Activated CD8-positive, alpha-beta memory T cell treated with anti-CD3 and anti-CD28 coated beads, Interleukin-2, amount 50 U/mL, for 1 hour (primary cell): ENCODE measurements around the gene GTF2F2.

Experiments
- DNase-seq: peaks from one replicate; pipeline ENCODE4 v3.0.0-alpha.2; 2020; ENCODE audit errors: extremely low read depth

GTF2F2 gene

GRCh38 chr13:45302507-45302906 is 182.2 kb downstream of the GTF2F2 start:
- no peak for DNase-seq

DNA sequence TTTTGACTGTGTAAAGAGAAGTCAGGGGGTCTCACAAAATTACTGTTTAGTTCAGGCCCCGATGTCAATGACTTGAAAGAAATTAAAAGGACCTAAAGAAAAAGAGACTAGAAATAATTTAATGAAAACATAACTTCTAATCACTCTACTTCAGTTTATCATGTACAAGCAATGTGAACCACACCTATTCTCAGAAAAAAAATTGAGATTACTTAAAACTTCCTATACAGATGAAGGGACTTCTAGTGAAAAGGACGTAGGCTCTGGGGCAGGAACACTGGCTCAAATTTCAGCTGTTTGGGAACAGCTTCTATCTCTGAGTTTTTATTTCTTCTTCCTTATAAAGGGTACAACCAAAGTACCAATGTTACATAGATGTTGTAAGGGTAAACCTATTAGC is 182.7 kb downstream of the GTF2F2 start:
- no peak for DNase-seq

DNA sequence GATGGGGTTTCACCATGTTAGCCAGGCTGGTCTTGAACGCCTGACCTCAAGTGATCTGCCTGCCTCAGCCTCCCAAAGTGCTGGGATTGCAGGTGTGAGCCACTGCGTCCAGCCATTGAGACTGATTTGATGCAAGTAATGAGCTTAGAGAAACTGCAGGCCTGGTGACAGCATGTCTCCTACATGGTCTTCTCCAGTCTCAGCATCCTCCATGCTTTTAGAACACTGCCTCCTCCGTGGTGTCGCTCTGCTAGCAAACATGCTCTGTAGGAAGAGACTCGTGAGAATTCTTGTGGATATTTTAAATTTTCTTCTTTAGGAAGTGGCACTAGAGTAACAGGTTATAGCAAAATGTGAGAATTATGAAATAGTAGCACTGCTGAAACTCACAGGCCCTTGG is 183.6 kb downstream of the GTF2F2 start:
- DNase-seq: no peak

DNA sequence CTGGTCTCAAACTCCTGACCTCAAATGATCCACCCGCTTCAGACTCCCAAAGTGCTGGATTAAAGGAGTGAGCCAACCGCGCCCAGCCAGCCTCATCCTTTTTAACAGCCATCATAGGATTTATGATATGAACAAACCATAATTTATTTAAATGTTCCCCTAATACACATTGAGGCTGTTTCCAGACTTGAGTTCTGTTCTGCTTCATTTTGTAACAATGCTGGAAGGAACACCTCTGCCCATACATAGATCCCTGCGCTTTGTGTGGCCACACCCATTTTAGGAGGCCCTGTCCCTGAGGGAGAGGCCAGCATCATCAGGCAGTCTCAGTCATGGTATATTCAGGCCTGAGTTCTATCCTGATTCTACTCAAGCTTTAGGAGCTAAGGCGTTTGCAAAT is 184.8 kb downstream of the GTF2F2 start:
- no peak for DNase-seq

GRCh38 chr13:45306966-45307365 is 186.7 kb downstream of the GTF2F2 start:
- no peak for DNase-seq

DNA sequence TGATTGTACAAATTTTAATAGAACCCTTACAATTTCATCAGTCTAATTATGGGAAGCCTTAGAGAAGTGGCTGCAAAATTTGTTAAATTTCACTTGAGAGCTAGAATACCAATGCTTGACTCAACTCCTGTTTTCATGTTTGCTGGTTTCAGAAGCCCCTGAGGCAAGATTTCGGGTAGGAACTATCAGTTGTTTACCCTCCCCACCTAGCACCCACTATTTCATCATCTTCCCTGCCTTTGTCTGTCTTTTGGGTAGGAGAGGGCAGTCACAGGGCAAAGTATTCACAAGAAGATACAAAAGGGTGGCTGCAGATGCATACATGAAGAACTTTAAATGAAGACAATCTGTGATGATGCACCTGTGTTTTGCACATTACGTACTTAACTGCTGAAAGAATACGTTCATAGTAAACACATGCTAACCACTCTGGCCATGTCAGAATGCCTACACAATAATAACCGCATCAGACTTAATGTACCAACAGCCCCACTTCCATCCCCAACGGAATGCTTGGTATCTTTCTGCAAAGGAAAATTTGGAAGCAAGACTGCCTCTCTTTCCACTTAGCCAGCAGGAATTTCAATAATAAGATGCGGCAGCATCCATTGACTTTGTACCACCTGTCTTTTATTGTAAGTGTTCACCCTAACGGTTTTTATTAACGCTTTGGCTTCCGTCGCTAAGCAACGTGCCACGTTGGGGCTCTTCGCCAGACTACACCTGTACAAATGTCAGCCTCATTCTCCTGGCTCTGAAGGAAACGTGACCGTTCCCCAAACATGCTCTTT is 190.2 kb downstream of the GTF2F2 start:
- no peak for DNase-seq

DNA sequence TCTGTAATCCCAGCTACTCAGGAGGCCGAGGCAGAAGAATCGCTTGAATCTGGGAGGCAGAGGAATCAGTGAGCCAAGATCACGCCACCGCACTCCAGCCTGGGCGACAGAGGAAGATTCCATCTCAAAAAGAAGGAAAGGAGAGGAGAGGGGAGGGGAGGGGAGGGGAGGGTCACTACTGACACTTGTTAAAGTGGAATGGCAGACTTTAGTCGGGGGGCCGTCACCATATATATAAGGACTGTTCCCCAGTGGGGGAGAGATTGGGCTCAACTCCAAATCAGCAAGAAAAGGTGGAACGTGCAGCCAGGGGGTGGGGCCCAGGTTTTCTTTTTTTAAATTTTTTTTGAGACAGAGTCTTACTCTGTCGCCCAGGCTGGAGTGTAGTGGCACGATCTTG is 194.5 kb downstream of the GTF2F2 start:
- DNase-seq: no peak

DNA sequence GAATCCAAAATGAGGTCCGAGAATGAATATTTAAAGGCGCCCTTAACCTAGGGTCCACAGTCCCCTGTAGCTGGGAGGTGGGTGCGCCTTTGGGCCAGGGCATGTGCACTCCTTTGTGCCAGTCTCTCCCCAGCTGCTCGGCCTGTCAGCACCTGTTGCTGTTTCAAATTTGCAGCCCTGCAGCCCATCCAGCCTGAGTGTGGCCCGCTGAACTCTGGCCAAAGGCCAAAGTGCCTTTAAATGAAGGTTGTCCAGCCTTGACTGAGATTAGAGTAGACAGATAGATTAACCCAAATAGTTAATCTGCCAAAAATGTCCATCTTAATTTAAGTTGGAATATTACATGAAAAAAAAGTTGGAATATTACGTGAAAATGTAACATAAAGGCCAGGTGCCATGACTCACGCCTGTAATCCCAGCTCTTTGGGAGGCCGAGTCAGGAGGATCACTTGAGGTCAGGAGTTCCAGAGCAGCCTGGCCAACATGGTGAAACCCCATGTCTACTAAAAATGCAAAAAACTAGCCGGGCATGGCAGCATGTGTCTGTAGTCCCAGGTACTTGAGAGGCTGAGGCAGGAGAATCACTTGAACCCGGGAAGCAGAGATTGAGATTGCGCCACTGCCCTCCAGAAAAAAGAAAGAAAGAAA is 195.3 kb downstream of the GTF2F2 start:
- no peak for DNase-seq

- no peak for DNase-seq
These were observed 196.0 kb downstream of the GTF2F2 start for GRCh38 chr13:45316338-45316737.

DNA sequence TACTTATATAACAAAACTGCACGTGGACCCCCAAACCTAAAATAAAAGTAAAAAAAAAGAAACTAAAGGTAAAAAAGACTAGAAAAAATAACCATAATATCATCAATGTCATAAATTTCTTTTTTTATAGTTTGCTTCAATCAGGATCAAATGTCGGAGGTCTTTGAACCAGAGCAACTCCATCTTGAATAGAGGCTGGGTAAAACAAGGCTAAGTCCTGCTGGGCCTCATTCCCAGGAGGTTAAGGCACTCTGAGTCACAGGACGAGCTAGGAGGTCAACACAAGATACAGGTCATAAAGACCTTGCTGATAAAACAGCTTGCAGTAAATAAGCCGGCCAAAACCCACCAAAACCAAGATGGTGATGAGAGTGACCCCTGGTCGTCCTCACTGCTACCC is 196.7 kb downstream of the GTF2F2 start:
- DNase-seq: no peak

- no peak for DNase-seq
These were observed 200.7 kb downstream of the GTF2F2 start for GRCh38 chr13:45320876-45321629.

GRCh38 chr13:45325806-45326205 is 205.5 kb downstream of the GTF2F2 start:
- no peak for DNase-seq

DNA sequence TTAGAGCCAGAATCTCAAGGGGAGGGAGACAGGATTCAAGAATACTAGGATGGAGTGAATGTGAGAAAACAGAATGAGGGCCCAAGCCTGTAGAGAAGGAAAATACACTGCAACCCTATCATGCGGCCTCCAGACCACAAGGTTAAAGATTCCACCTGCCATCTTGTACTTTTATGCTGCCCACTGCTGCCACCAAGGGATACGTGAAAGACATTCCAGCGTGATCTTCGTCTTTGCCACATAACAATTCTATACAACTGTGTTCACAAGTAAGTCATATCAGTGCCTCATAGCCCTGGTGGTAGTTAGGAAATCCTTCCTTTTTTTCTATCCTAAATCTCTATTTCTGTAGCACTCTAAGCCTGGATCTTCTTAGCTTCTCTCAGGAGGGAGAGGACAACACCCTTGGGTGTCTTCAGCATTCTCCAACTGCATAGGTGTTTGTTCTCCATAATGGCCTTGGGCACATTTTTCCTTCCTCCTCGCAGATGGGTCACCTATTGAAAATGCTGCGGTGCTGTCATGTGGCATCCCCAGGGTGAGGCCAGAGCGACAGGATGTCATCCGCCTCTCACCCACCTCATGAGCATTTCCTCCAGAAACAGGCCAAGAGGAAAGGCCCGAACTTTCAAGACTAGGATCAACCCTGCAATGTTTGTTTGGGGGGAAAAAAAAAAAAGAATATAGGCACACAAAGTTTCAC is 207.1 kb downstream of the GTF2F2 start:
- DNase-seq: no peak

- DNase-seq: no peak
These were observed 208.4 kb downstream of the GTF2F2 start for GRCh38 chr13:45328661-45329111.

DNA sequence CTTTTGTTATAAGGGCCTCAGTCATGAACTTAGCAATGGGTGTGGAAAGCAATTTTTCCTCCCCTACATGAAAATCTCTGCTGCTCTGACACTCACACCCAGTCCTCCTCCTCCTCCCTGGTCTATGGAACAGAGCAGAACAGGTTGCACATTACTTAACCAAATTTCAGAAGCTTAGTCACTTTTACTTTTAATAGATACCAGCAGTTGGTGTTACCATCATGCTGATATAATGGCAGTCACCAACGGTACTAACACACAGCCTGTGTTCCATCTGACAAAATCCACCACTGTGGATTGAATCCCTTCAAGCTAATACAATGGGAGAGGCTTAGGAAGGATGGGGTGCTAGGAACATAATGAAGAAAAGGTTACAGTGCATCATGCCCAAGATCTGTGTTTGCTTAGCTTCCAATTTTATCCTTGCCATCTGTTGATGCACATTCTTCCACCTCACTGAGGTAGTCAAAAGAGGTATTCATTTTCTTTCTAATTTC is 210.9 kb downstream of the GTF2F2 start:
- DNase-seq: no peak

- DNase-seq: no peak
These were observed 211.4 kb downstream of the GTF2F2 start for GRCh38 chr13:45331692-45332035.

- DNase-seq: no peak
These were observed 211.9 kb downstream of the GTF2F2 start for GRCh38 chr13:45332036-45332830.

GRCh38 chr13:45332831-45333219 is 212.5 kb downstream of the GTF2F2 start:
- DNase-seq: no peak

DNA sequence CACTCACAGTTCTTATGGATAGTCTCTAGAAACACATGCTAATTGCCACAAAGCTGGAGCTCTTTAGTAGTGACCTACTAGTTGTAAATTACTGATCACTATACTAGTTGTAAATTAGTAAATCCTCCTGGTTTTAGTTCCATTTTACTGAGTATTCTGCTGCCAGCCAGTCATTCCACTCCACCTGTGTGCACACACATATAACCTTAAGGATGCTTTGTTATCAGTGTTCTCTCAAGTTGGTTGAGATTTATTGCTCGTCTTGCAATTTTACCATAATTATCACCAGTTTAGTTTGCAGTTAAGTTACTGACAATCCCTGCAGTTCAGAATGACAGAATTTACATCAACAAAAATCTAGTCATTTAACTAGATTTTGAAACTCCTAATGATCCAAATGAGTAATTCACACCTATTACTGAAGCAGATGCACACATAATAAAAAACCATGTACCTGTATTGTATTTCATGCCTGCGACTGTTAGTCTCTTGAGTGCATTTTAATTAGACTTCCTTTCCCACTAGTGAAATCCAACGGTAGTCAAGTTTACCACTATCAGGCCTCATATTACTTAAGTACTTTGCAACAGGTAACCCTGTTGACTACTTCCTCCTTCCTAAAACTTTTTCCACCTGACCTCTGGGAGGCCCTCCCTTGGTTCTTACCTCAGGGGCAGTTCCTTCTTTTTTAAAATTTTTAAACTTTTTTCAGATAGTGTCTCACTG is 213.1 kb downstream of the GTF2F2 start:
- DNase-seq: no peak
